Adrenal gland (tissue), 12 donors: Measurements from ENCODE around the gene CNST. TPM values are rescaled to one million over a fixed set of nuclear protein-coding genes. Genes with fewer than 3 reads are reported as not detected.
"Not testable (repeated sequence)": the region's sequence is repeated elsewhere in the genome, so short reads cannot be mapped to it uniquely, and the experiment has no call there.

ENCODE experiments used
- DNase-seq, 7 donors: peaks; one replicate each; pipeline ENCODE4 v3.0.0-alpha.2; 2019 to 2020
- H3K27ac ChIP-seq, 5 donors: fragments of 200-600 bp; sonication (generic) in 4 of 5; 1 replicate in 3 of 5; 2 replicates in 2 of 5; pipeline versions ENCODE4 v1.5.1 to v1.8.0; 2016 to 2020; ENCODE audit warnings: mild to moderate bottlenecking in 1 of 5
- H3K27me3 ChIP-seq: fragments of 200-600 bp; 2 replicates; pipeline ENCODE4 v1.8.0; 2021
- H3K36me3 ChIP-seq, 2 donors: fragments of 200-600 bp; replicated peaks in 1 of 2; 1 replicate in 1 of 2; 2 replicates in 1 of 2; pipeline versions ENCODE4 v1.5.1 to v1.8.0; 2018 to 2022
- H3K4me1 ChIP-seq, 2 donors: fragments of 200-600 bp; replicated peaks in 1 of 2; 1 replicate in 1 of 2; 2 replicates in 1 of 2; pipeline versions ENCODE4 v1.5.1 to v1.8.0; 2018 to 2021
- H3K4me3 ChIP-seq, 4 donors: fragments of 200-600 bp; sonication (generic) in 3 of 4; one replicate each; pipeline ENCODE4 v1.5.1; 2016 to 2018
- H3K9me3 ChIP-seq, 3 donors: fragments of 200-600 bp; sonication (generic) in 1 of 3; replicated peaks in 1 of 3; 1 replicate in 2 of 3; 2 replicates in 1 of 3; pipeline versions ENCODE4 v1.5.1 to v1.8.0; 2016 to 2021
- CTCF ChIP-seq, 6 experiments: fragments of 450-650 bp in 4 of 6; fragments of 200-600 bp in 2 of 6; sonication (generic) in 1 of 6; IDR thresholded peaks; 1 replicate in 5 of 6; 2 replicates in 1 of 6; pipeline versions ENCODE4 v1.5.1 to v1.8.0; 2016 to 2021; ENCODE audit warnings: antibody characterized with exemption in 6 of 6, mild to moderate bottlenecking in 2 of 6, moderate library complexity in 1 of 6
- POLR2A ChIP-seq, 2 donors: fragments of 450-650 bp; IDR thresholded peaks; one replicate each; pipeline ENCODE4 v1.6.1; 2017; ENCODE audit warnings: antibody characterized with exemption in 2 of 2, mild to moderate bottlenecking in 2 of 2, moderate library complexity in 1 of 2
- WGBS, 4 donors: extraction: QIAGEN DNeasy Blood & Tissue Kit in 2 of 4; methylation state at CpG; one replicate each; pipeline versions ENCODE4 v1.1.5 to v1.1.7; 2013 to 2017; 5-methylcytosine and 5-hydroxymethylcytosine counted together
- intact Hi-C, 2 donors: fragments of 100-400 bp; cut with DNase I; formaldehyde crosslinking; loops; one replicate each; pipeline versions ENCODE4 v1.14.1 to v1.15.0; 2022 to 2023
- polyA plus RNA-seq, 3 donors: library from polyadenylated mRNA; stranded (reverse); fragments of 200-250 nt in 2 of 3; fragments of 350-450 nt in 1 of 3; fragmentation: Illumina TruSeq in 1 of 3; extraction: RNeasy Lipid Tissue Mini Kit (QIAGEN cat#74804) in 1 of 3; gene quantifications; one replicate each; pipeline ENCODE4 v1.2.3, GENCODE V29; 2013 to 2014
- total RNA-seq, 9 donors: library from RNA; depleted of rRNA in 4 of 9; stranded (reverse); fragments of >200 nt in 4 of 9; fragments of 120-200 nt in 1 of 9; fragmentation: NEBNext Ultra II Directional in 1 of 9; extraction: Animal tissue kit (Norgen Biotek cat#: 25700) in 1 of 9; gene quantifications; one replicate each; pipeline versions ENCODE4 v1.1.0 to v1.2.4, GENCODE V29; 2013 to 2023
- donor health status: healthy with polysubstance abuse.
- donor health status: Bipolar disorder and iron deficiency.
- donor health status: DM: yes; HTN: yes; CAD: no.
- donor health status: DM: no; HTN: no; CAD: no.
- donor health status: DM: no; HTN: no; CAD: no.
- donor health status: DM: yes; HTN: yes; CAD: no.

The CNST gene
- total and polyA plus RNA-seq, 12 donors, result 11.4 to 85.6 (median 47.3) TPM

- no peaks in the 10 kb centered on the region for H3K4me1 ChIP-seq
- WGBS, 4 donors, result 84 to 91% (median 88%) methylated on average over 6 of the region's 6 CpGs
- H3K4me3 ChIP-seq, result no peak overlapping the region
- no peaks in the 10 kb centered on the region for H3K36me3 ChIP-seq
- no peak overlapping the region for H3K27ac ChIP-seq
- intact Hi-C loops, result no loop called here
- DNase-seq, result no peak
- H3K9me3 ChIP-seq, result no peaks in the 10 kb centered on the region
- H3K27me3 ChIP-seq, result no peaks in the 10 kb centered on the region
- no peak for TF ChIP-seq CTCF (IDR thresholded peaks at IDR 0.05)
- TF ChIP-seq POLR2A (IDR thresholded peaks at IDR 0.05), result no peak
These were observed 141.9 kb downstream of the CNST start for GRCh38 chr1:246708166-246708565.

- no peaks in the 10 kb centered on the region for H3K4me1 ChIP-seq
- H3K27ac ChIP-seq, result no peak overlapping the region
- TF ChIP-seq CTCF (IDR thresholded peaks at IDR 0.05), result no peak
- TF ChIP-seq POLR2A (IDR thresholded peaks at IDR 0.05), result no peak
- intact Hi-C loops, result no loop called here
- H3K36me3 ChIP-seq, result no peaks in the 10 kb centered on the region
- 91 to 96% (median 94%) methylated on average over 4 of the region's 4 CpGs for WGBS, 4 donors
- no peak for DNase-seq
- no peaks in the 10 kb centered on the region for H3K27me3 ChIP-seq
- H3K9me3 ChIP-seq, result no peaks in the 10 kb centered on the region
- H3K4me3 ChIP-seq, result no peak overlapping the region
These were observed 142.9 kb downstream of the CNST start for GRCh38 chr1:246709196-246709595.

- DNase-seq, result no peak
- intact Hi-C loops, result no loop called here
These were observed 143.6 kb downstream of the CNST start for GRCh38 chr1:246709835-246710234.

GRCh38 chr1:246711548-246712003 lies 145.3 kb downstream of the CNST start:
- Histone ChIP-seq H3K9me3 (no peaks in the 10 kb centered on the region), H3K36me3 (no peaks in the 10 kb centered on the region), H3K27me3 (no peaks in the 10 kb centered on the region), H3K4me1 (no peaks in the 10 kb centered on the region), H3K27ac (no peak overlapping the region), H3K4me3 (no peak overlapping the region)
- WGBS, 4 donors, result 67 to 85% (median 84%) methylated on average over 3 of the region's 3 CpGs
- intact Hi-C loops, result no loop called here
- DNase-seq, result no peak
- TF ChIP-seq CTCF (IDR thresholded peaks at IDR 0.05), result no peak
- TF ChIP-seq POLR2A (IDR thresholded peaks at IDR 0.05), result no peak

More at GRCh38 chr1:246709835-246710234, 143.6 kb downstream of the CNST start:
- Histone ChIP-seq H3K9me3 (no peaks in the 10 kb centered on the region), H3K27ac (no peak overlapping the region), H3K27me3 (no peaks in the 10 kb centered on the region), H3K4me3 (no peak overlapping the region), H3K36me3 (no peaks in the 10 kb centered on the region), H3K4me1 (no peaks in the 10 kb centered on the region)
- TF ChIP-seq CTCF (IDR thresholded peaks at IDR 0.05) (no peak), POLR2A (IDR thresholded peaks at IDR 0.05) (no peak)
- WGBS, 4 donors, result 42 to 51% (median 43%) methylated on average over 2 of the region's 2 CpGs

GRCh38 chr1:246712428-246712827 lies 146.2 kb downstream of the CNST start:
- 83 to 94% (median 88%) methylated on average over 5 of the region's 5 CpGs for WGBS, 4 donors

More at GRCh38 chr1:246712428-246712827, 146.2 kb downstream of the CNST start:
- H3K27ac ChIP-seq, intact Hi-C loops, H3K4me1 ChIP-seq, H3K36me3 ChIP-seq, DNase-seq, H3K4me3 ChIP-seq, H3K9me3 ChIP-seq, H3K27me3 ChIP-seq: not testable (repeated sequence)
